Measurements from ENCODE around the gene PRTN3.

PRTN3 gene

GRCh38 chr19:821825-822503, 18.8 kb upstream of the PRTN3 start, which contains the start of gene PLPPR3:
TSS of gene PLPPR3 (minus strand) at chr19:821955. CDS start at chr19:821559, 396 bp downstream.
- TF ChIP-seq, protein P1, sequence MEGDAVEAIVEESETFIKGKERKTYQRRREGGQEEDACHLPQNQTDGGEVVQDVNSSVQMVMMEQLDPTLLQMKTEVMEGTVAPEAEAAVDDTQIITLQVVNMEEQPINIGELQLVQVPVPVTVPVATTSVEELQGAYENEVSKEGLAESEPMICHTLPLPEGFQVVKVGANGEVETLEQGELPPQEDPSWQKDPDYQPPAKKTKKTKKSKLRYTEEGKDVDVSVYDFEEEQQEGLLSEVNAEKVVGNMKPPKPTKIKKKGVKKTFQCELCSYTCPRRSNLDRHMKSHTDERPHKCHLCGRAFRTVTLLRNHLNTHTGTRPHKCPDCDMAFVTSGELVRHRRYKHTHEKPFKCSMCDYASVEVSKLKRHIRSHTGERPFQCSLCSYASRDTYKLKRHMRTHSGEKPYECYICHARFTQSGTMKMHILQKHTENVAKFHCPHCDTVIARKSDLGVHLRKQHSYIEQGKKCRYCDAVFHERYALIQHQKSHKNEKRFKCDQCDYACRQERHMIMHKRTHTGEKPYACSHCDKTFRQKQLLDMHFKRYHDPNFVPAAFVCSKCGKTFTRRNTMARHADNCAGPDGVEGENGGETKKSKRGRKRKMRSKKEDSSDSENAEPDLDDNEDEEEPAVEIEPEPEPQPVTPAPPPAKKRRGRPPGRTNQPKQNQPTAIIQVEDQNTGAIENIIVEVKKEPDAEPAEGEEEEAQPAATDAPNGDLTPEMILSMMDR (conservative IDR thresholded peaks at IDR 0.05; ENCODE audit: low read depth, low read length), result no peak
- Histone ChIP-seq H3K4me3 (IDR thresholded peaks at IDR 0.05; ENCODE audit: insufficient read depth, low read depth, low read length) (no peak within 1 kb of the TSS), H3K4me1 (ENCODE audit: low read depth, poor library complexity, severe bottlenecking) (no peaks in the 10 kb centered on the region), H3K9ac (no peak within 1 kb of the TSS), H2AFZ (ENCODE audit: low read depth) (no peak within 1 kb of the TSS), H3K27me3 (ENCODE audit: insufficient read depth, low read depth) (peaks cover 10% of the 10 kb centered on the region; the same call in 1 of the 2 replicates), H3K27ac (no peak within 1 kb of the TSS), H3K36me3 (ENCODE audit: insufficient read depth) (no peaks in the 10 kb centered on the region), H3K4me2 (no peak within 1 kb of the TSS), H3K79me2 (ENCODE audit: insufficient read depth, low read depth) (no peaks in the 10 kb centered on the region), H4K20me1 (ENCODE audit: insufficient read depth) (no peaks in the 10 kb centered on the region)

DNA sequence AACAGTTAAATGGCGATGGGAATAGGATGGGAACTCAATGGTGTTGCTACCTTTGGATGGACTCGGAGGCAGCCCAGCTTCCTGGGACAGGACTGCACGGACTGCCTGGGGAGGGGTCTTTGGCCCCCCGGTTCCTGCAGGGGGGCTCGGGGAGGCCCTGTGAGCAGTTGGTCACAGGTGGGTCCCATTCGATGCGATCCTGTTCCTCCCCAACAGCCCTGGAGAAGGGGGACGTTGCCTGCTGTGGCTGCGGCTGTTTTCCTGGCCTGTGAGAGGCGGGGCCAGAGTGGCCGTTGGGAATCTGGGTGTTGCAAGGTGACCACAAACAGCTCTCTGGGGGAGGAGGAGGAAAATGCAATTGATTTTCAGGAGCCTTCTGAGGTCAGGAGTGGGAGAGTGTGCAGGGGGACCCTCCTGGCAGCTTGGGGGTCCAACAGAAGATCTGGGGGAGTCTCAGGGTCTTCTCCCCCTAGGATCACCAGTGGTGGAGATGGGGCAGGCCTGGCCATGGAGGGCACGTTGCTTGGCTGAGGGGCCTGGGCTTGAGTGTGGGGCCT, 17.2 kb upstream of the PRTN3 start:
- no peak overlapping the region for H3K4me3 ChIP-seq (IDR thresholded peaks at IDR 0.05; ENCODE audit: insufficient read depth, low read depth, low read length)
- no peak overlapping the region for H3K27ac ChIP-seq
- H3K36me3 ChIP-seq (ENCODE audit: insufficient read depth), result no peaks in the 10 kb centered on the region
- no peaks in the 10 kb centered on the region for H4K20me1 ChIP-seq (ENCODE audit: insufficient read depth)
- H3K4me1 ChIP-seq (ENCODE audit: low read depth, poor library complexity, severe bottlenecking), result no peaks in the 10 kb centered on the region
- no peak overlapping the region for H3K4me2 ChIP-seq
- H3K9ac ChIP-seq, result no peak overlapping the region
- H2AFZ ChIP-seq (ENCODE audit: low read depth), result no peak overlapping the region
- TF ChIP-seq, protein P1 (conservative IDR thresholded peaks at IDR 0.05; ENCODE audit: low read depth, low read length), result no peak
- no peaks in the 10 kb centered on the region for H3K79me2 ChIP-seq (ENCODE audit: insufficient read depth, low read depth)
- peaks cover 10% of the 10 kb centered on the region; the same call in 1 of the 2 replicates for H3K27me3 ChIP-seq (ENCODE audit: insufficient read depth, low read depth)

DNA sequence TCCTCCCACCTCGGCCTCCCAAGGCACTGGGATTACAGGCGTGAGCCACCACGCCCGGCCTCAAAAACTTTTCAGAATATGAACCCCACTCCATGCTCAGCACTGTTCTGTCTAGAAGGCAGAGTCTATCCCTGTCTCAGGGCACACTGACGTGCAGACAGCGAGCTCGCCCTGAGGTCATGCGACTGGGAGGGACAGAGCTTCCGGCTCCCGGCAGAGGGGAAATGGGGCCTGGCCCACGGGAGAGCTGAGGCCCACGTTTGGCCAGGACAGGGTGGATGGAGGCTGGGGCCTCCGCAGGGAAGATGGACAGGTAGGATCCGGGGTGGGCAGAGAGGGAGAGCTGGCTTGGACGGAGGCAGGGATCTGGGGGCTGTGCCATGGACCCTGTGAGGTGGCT, 15.9 kb upstream of the PRTN3 start:
- no peak overlapping the region for H2AFZ ChIP-seq (ENCODE audit: low read depth)

GRCh38 chr19:825897-826644, 14.7 kb upstream of the PRTN3 start:
- no peaks in the 10 kb centered on the region for H3K36me3 ChIP-seq (ENCODE audit: insufficient read depth)
- no peaks in the 10 kb centered on the region for H3K4me1 ChIP-seq (ENCODE audit: low read depth, poor library complexity, severe bottlenecking)
- peaks cover 20% of the 10 kb centered on the region; the same call in 1 of the 2 replicates for H3K27me3 ChIP-seq (ENCODE audit: insufficient read depth, low read depth)
- no peak overlapping the region for H3K4me2 ChIP-seq
- no peaks in the 10 kb centered on the region for H3K79me2 ChIP-seq (ENCODE audit: insufficient read depth, low read depth)
- H3K4me3 ChIP-seq (IDR thresholded peaks at IDR 0.05; ENCODE audit: insufficient read depth, low read depth, low read length), result no peak overlapping the region
- no peaks in the 10 kb centered on the region for H4K20me1 ChIP-seq (ENCODE audit: insufficient read depth)
- TF ChIP-seq, protein P1 (conservative IDR thresholded peaks at IDR 0.05; ENCODE audit: low read depth, low read length), result no peak
- no peak overlapping the region for H3K27ac ChIP-seq
- H3K9ac ChIP-seq, result no peak overlapping the region
- H2AFZ ChIP-seq (ENCODE audit: low read depth), result no peak overlapping the region

More for the DNA sequence above, 15.9 kb upstream of the PRTN3 start:
- H3K79me2 ChIP-seq (ENCODE audit: insufficient read depth, low read depth), result no peaks in the 10 kb centered on the region
- H3K36me3 ChIP-seq (ENCODE audit: insufficient read depth), result no peaks in the 10 kb centered on the region
- H3K4me2 ChIP-seq, result no peak overlapping the region
- H3K27me3 ChIP-seq (ENCODE audit: insufficient read depth, low read depth), result peaks cover 16% of the 10 kb centered on the region; the same call in 1 of the 2 replicates
- TF ChIP-seq, protein P1 (conservative IDR thresholded peaks at IDR 0.05; ENCODE audit: low read depth, low read length), result no peak
- H4K20me1 ChIP-seq (ENCODE audit: insufficient read depth), result no peaks in the 10 kb centered on the region
- no peak overlapping the region for H3K9ac ChIP-seq
- H3K4me1 ChIP-seq (ENCODE audit: low read depth, poor library complexity, severe bottlenecking), result no peaks in the 10 kb centered on the region
- no peak overlapping the region for H3K4me3 ChIP-seq (IDR thresholded peaks at IDR 0.05; ENCODE audit: insufficient read depth, low read depth, low read length)
- H3K27ac ChIP-seq, result no peak overlapping the region

Data from KMS-11 (cell line).